H9 (cell line): ENCODE results near the gene TRMT1. TPM values are rescaled to one million over a fixed set of nuclear protein-coding genes. Genes with fewer than 3 reads are reported as not detected.
A peak's percentile ranks its signal among the peaks of the same experiment; 100 is the strongest.

ENCODE experiments used
- DNase-seq: peaks from one replicate; pipeline ENCODE4 v3.0.0-alpha.2; 2017
- H2AFZ ChIP-seq: one replicate; pipeline ENCODE4 v1.6.1; 2013; ENCODE audit warnings: mild to moderate bottlenecking, low read length, control low read depth, moderate library complexity
- H2AK5ac ChIP-seq: 2 replicates; pipeline ENCODE4 v1.6.1; 2013; ENCODE audit warnings: low read length, control low read depth, mixed read lengths; ENCODE audit not compliant: insufficient read length
- H2BK120ac ChIP-seq: one replicate; pipeline ENCODE4 v1.6.1; 2013; ENCODE audit warnings: low read depth, mild to moderate bottlenecking, low read length, control low read depth, inconsistent platforms; ENCODE audit not compliant: poor library complexity, severe bottlenecking
- H2BK12ac ChIP-seq: 2 replicates; pipeline ENCODE4 v1.6.1; 2013; ENCODE audit warnings: low read length, control low read depth, mixed read lengths, low read depth; ENCODE audit not compliant: insufficient read length
- H2BK15ac ChIP-seq: 2 replicates; pipeline ENCODE4 v1.6.1; 2013; ENCODE audit warnings: low read depth, low read length, control low read depth
- H2BK20ac ChIP-seq: one replicate; pipeline ENCODE4 v1.6.1; 2013; ENCODE audit warnings: low read depth, mild to moderate bottlenecking, low read length, control low read depth, inconsistent platforms; ENCODE audit not compliant: poor library complexity, severe bottlenecking
- H2BK5ac ChIP-seq: 2 replicates; pipeline ENCODE4 v1.6.1; 2013; ENCODE audit warnings: low read length, control low read depth, mixed read lengths; ENCODE audit not compliant: insufficient read length
- H3K14ac ChIP-seq: 2 replicates; pipeline ENCODE4 v1.6.1; 2013; ENCODE audit warnings: low read length, control low read depth; ENCODE audit not compliant: insufficient read depth
- H3K18ac ChIP-seq: 2 replicates; pipeline ENCODE4 v1.6.1; 2013; ENCODE audit warnings: low read depth, mild to moderate bottlenecking, mixed read lengths, low read length, control low read depth; ENCODE audit not compliant: insufficient read length
- H3K23ac ChIP-seq: 2 replicates; pipeline ENCODE4 v1.6.1; 2013; ENCODE audit warnings: low read length, control low read depth, mixed read lengths, low read depth; ENCODE audit not compliant: insufficient read length
- H3K23me2 ChIP-seq: 2 replicates; pipeline ENCODE4 v1.6.1; 2013; ENCODE audit warnings: low read depth, mild to moderate bottlenecking, mixed read lengths, low read length, control low read depth; ENCODE audit not compliant: insufficient read length, poor library complexity, severe bottlenecking
- H3K27ac ChIP-seq: 2 replicates; pipeline ENCODE4 v1.5.1; 2013; ENCODE audit warnings: low read length, control low read depth, mixed read lengths, low read depth; ENCODE audit not compliant: insufficient read length
- H3K27me3 ChIP-seq: 2 replicates; pipeline ENCODE4 v1.6.1; 2013; ENCODE audit warnings: low read length, control low read depth, inconsistent platforms; ENCODE audit not compliant: insufficient read depth
- H3K4ac ChIP-seq: 2 replicates; pipeline ENCODE4 v1.6.1; 2013; ENCODE audit warnings: low read depth, mild to moderate bottlenecking, control low read depth, inconsistent platforms, low read length, moderate library complexity
- H3K4me1 ChIP-seq: 2 replicates; pipeline ENCODE4 v1.6.1; 2013; ENCODE audit warnings: low read length, control low read depth, inconsistent platforms; ENCODE audit not compliant: insufficient read depth
- H3K4me2 ChIP-seq: 2 replicates; pipeline ENCODE4 v1.6.1; 2013; ENCODE audit warnings: low read length, control low read depth, mixed read lengths; ENCODE audit not compliant: insufficient read length, insufficient read depth
- H3K56ac ChIP-seq: 2 replicates; pipeline ENCODE4 v1.6.1; 2013; ENCODE audit warnings: low read depth, mild to moderate bottlenecking, mixed read lengths, low read length, control low read depth; ENCODE audit not compliant: insufficient read length
- H3K79me1 ChIP-seq: 2 replicates; pipeline ENCODE4 v1.6.1; 2013; ENCODE audit warnings: low read depth, mild to moderate bottlenecking, moderate library complexity, low read length, control low read depth, inconsistent platforms; ENCODE audit not compliant: insufficient read depth, poor library complexity, severe bottlenecking
- H3K79me2 ChIP-seq: 2 replicates; pipeline ENCODE4 v1.6.1; 2013; ENCODE audit warnings: low read length, control low read depth, inconsistent platforms; ENCODE audit not compliant: insufficient read depth
- H3K9ac ChIP-seq: 2 replicates; pipeline ENCODE4 v1.6.1; 2013; ENCODE audit warnings: low read length, control low read depth, mixed read lengths; ENCODE audit not compliant: insufficient read length; ENCODE audit errors: extremely low read depth
- H3K9me3 ChIP-seq: one replicate; pipeline ENCODE4 v1.6.1; 2013; ENCODE audit warnings: low read depth, low read length, inconsistent platforms; ENCODE audit not compliant: control insufficient read depth
- H3T11ph ChIP-seq: one replicate; pipeline ENCODE4 v1.6.1; 2013; ENCODE audit warnings: mild to moderate bottlenecking, low read length, control low read depth, inconsistent platforms
- H4K20me1 ChIP-seq: one replicate; pipeline ENCODE4 v1.6.1; 2013; ENCODE audit not compliant: control insufficient read depth, insufficient read length, insufficient read depth
- H4K5ac ChIP-seq: 2 replicates; pipeline ENCODE4 v1.6.1; 2013; ENCODE audit warnings: low read depth, mild to moderate bottlenecking, mixed read lengths, low read length, control low read depth; ENCODE audit not compliant: insufficient read length
- H4K8ac ChIP-seq: replicated peaks from 2 replicates; pipeline ENCODE4 v1.6.1; 2013; ENCODE audit warnings: low read length, control low read depth, mixed read lengths, low read depth; ENCODE audit not compliant: insufficient read length
- H4K91ac ChIP-seq: 2 replicates; pipeline ENCODE4 v1.6.1; 2013; ENCODE audit warnings: low read depth, mild to moderate bottlenecking, moderate library complexity, mixed read lengths, low read length, control low read depth; ENCODE audit not compliant: insufficient read length
- H3K27ac Mint-ChIP-seq, 3 experiments: 2 replicates in 2 of 3; 3 replicates in 1 of 3; pipeline ENCODE4 v1.8.0; 2020 to 2021; ENCODE audit warnings: mixed read lengths in 3 of 3, mild to moderate bottlenecking in 1 of 3, moderate library complexity in 1 of 3
- H3K27me3 Mint-ChIP-seq: 2 replicates; pipeline ENCODE4 v1.8.0; 2021; ENCODE audit warnings: low read depth, mild to moderate bottlenecking, moderate library complexity, mixed read lengths
- H3K36me3 Mint-ChIP-seq, 3 experiments: 2 replicates in 2 of 3; 3 replicates in 1 of 3; pipeline ENCODE4 v1.8.0; 2020 to 2021; ENCODE audit warnings: low read depth in 3 of 3, mixed read lengths in 3 of 3; ENCODE audit not compliant: insufficient read depth in 1 of 3
- H3K4me1 Mint-ChIP-seq, 2 experiments: 2 replicates each; pipeline ENCODE4 v1.8.0; 2020; ENCODE audit warnings: mixed read lengths in 2 of 2
- H3K4me3 Mint-ChIP-seq, 2 experiments: 2 replicates in 1 of 2; 3 replicates in 1 of 2; pipeline ENCODE4 v1.8.0; 2020 to 2021; ENCODE audit warnings: mild to moderate bottlenecking in 2 of 2, mixed read lengths in 2 of 2, moderate library complexity in 1 of 2
- H3K9me3 Mint-ChIP-seq, 2 experiments: 2 replicates in 1 of 2; 3 replicates in 1 of 2; pipeline ENCODE4 v1.8.0; 2020; ENCODE audit warnings: mild to moderate bottlenecking in 2 of 2, mixed read lengths in 2 of 2, moderate library complexity in 1 of 2
- WGBS: extraction: QIAGEN DNeasy Blood & Tissue Kit; methylation state at CpG from one replicate; pipeline ENCODE4 v1.1.7; 2013; ENCODE audit warnings: missing lambda C conversion rate, low lambda C conversion rate, mixed read lengths; ENCODE audit not compliant: insufficient read length; ENCODE audit errors: extremely low coverage; 5-methylcytosine and 5-hydroxymethylcytosine counted together
- total RNA-seq: library from RNA; stranded (reverse); gene quantifications from 2 replicates; pipeline ENCODE4 v1.2.1, GENCODE V29; 2021
- TF ChIP-seq, protein P1 (sequence below): fragments of 200-600 bp; sonication (generic); conservative IDR thresholded peaks from 3 replicates; pipeline ENCODE4 v1.8.0; 2021; ENCODE audit warnings: antibody characterized with exemption, mild to moderate bottlenecking

Gene TRMT1
- total RNA-seq, 1 experiment from 2014 or later = 95.7 TPM

DNA sequence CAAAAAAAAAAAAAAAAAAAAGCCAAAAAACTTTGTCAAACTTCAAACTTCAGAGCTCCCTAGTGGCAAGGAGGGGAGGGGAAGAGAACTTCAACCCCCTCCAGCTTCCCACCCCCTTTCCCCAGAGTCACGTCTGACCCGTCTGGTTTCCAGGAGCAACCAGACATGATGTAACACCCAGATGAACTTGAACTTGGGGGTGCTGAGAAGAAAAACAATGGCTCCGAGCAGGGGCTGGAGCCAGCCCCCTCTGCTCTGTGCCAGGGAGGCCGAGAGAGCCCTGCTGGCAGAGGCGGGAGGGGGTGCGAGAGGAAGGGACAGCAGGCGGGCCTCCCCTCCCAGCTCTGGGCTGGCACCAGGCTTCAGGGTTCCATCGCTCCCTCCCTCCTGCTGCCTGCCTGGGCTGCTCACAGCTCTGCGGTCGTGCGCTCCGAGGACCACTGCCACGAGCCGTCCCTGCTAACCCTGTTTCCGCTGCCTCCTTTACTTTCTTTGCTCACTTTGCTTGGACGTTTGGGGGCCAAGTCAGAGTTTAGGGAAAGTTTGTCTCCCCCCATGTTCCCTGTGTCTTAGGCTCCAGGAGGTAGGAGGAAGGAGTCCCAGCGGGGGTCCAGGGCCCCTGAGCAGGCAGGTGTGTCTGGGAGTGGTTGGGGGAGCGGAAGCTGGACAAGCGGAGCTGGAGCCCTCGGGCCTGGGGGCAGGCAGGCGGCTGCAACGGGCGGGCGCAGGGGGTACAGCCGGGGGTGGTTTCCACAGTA, 25.0 kb downstream of the TRMT1 start:
- Histone ChIP-seq H2BK12ac (no peak overlapping the region), H3K4ac (no peak overlapping the region), H4K5ac (no peak overlapping the region), H2BK120ac (no peak overlapping the region), H2BK20ac (no peak overlapping the region), H3K27ac (no peak overlapping the region), H3K9ac (no peak overlapping the region), H2BK15ac (no peak overlapping the region), H4K20me1 (no peaks in the 10 kb centered on the region), H3K18ac (no peak overlapping the region), H4K8ac (no peak overlapping the region), H3K79me1 (no peaks in the 10 kb centered on the region), H4K91ac (no peak overlapping the region), H3K4me1 (0 out of 2 replicates have a peak, but pooled peaks cover 2% of the 10 kb centered on the region), H3K79me2 (no peaks in the 10 kb centered on the region), H2AK5ac (no peak overlapping the region), H3K4me2 (no peak overlapping the region), H2BK5ac (no peak overlapping the region), H3K14ac (no peak overlapping the region; the same call in 1 of the 2 replicates), H3K56ac (no peak overlapping the region), H3K23ac (no peak overlapping the region), H3K27me3 (peaks cover 6% of the 10 kb centered on the region; the same call in 1 of the 2 replicates), H3T11ph (no peak overlapping the region), H2AFZ (no peak overlapping the region), H3K9me3 (no peaks in the 10 kb centered on the region), H3K23me2 (peaks cover 9% of the 10 kb centered on the region)
- Mint-ChIP-seq H3K27ac (no peak overlapping the region; a peak in 1 of 7 replicates), H3K4me3 (peak overlapping the region; percentile 5 to 57; a peak in 3 of 5 replicates), H3K27me3 (peaks cover 63% of the 10 kb centered on the region), H3K4me1 (peaks cover 27 to 37% of the 10 kb centered on the region in 2 experiments), H3K9me3 (no peaks in the 10 kb centered on the region), H3K36me3 (no peaks in the 10 kb centered on the region)
- TF ChIP-seq, protein P1, sequence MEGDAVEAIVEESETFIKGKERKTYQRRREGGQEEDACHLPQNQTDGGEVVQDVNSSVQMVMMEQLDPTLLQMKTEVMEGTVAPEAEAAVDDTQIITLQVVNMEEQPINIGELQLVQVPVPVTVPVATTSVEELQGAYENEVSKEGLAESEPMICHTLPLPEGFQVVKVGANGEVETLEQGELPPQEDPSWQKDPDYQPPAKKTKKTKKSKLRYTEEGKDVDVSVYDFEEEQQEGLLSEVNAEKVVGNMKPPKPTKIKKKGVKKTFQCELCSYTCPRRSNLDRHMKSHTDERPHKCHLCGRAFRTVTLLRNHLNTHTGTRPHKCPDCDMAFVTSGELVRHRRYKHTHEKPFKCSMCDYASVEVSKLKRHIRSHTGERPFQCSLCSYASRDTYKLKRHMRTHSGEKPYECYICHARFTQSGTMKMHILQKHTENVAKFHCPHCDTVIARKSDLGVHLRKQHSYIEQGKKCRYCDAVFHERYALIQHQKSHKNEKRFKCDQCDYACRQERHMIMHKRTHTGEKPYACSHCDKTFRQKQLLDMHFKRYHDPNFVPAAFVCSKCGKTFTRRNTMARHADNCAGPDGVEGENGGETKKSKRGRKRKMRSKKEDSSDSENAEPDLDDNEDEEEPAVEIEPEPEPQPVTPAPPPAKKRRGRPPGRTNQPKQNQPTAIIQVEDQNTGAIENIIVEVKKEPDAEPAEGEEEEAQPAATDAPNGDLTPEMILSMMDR = no peak
- peak; percentile 59 for DNase-seq
- no CpG with 5 or more reads among the region's 25 CpGs for WGBS
